NCI-H2171 treated with DMSO at 0.1 percent for 48 hours (cell line): Measurements from ENCODE around the gene MESP2.

Source experiments
- DNase-seq: peaks from one replicate; lab custom pipeline; 2025; lab: John Stamatoyannopoulos, UW

Gene MESP2

GRCh38 chr15:89776274-89777072, at the start of gene MESP2:
MESP2 (plus strand) TSS chr15:89776332; CDS start chr15:89776358, 26 bp downstream.
- DNase-seq: peak; percentile 18

- no peak for DNase-seq
These were observed 47.9 kb upstream of the MESP2 start for GRCh38 chr15:89728254-89728653.

GRCh38 chr15:89731275-89731674, 44.9 kb upstream of the MESP2 start:
- no peak for DNase-seq

- DNase-seq: no peak
These were observed 43.5 kb upstream of the MESP2 start for GRCh38 chr15:89732451-89733172.

- no peak for DNase-seq
These were observed 40.4 kb upstream of the MESP2 start for GRCh38 chr15:89735773-89736172.

GRCh38 chr15:89740137-89740536, 36.0 kb upstream of the MESP2 start:
- DNase-seq: peak; percentile 82

- DNase-seq: no peak
These were observed 33.1 kb upstream of the MESP2 start for GRCh38 chr15:89743011-89743410.

- DNase-seq: no peak
These were observed 32.5 kb upstream of the MESP2 start for GRCh38 chr15:89743594-89743993.

GRCh38 chr15:89745131-89745530, 31.0 kb upstream of the MESP2 start:
- no peak for DNase-seq

GRCh38 chr15:89745768-89746167, 30.4 kb upstream of the MESP2 start:
- no peak for DNase-seq

- no peak for DNase-seq
These were observed 29.7 kb upstream of the MESP2 start for GRCh38 chr15:89746386-89746780.

GRCh38 chr15:89747708-89748682, 28.1 kb upstream of the MESP2 start:
- peak; percentile 53 for DNase-seq

- no peak for DNase-seq
These were observed 27.1 kb upstream of the MESP2 start for GRCh38 chr15:89749054-89749453.

GRCh38 chr15:89749526-89749925, 26.6 kb upstream of the MESP2 start:
- DNase-seq: no peak

GRCh38 chr15:89749951-89750559, 26.1 kb upstream of the MESP2 start:
- DNase-seq: peak; percentile 13

- DNase-seq: peak; percentile 92
These were observed 25.3 kb upstream of the MESP2 start, which contains the start of gene MESP1 for GRCh38 chr15:89750560-89751542. MESP1 (minus strand) TSS chr15:89751249; CDS start chr15:89751231, 18 bp downstream.

GRCh38 chr15:89751748-89752147, 24.4 kb upstream of the MESP2 start:
- DNase-seq: no peak

- peak; percentile 56 for DNase-seq
These were observed 22.3 kb upstream of the MESP2 start for GRCh38 chr15:89753855-89754254.

- DNase-seq: no peak
These were observed 21.6 kb upstream of the MESP2 start for GRCh38 chr15:89754361-89755154.

- no peak for DNase-seq
These were observed 20.4 kb upstream of the MESP2 start for GRCh38 chr15:89755701-89756100.
